CD4-positive, alpha-beta T cell treated with Interleukin-10 for 1 hour (primary cell): ENCODE data around the gene ATP1A1.
A peak's percentile ranks its signal among the peaks of the same experiment; 100 is the strongest.

ENCODE experiments used
- DNase-seq: peaks from one replicate; pipeline ENCODE4 v3.0.0-alpha.2; 2020

The ATP1A1 gene

GRCh38 chr1:116373431-116374352, 648 bp downstream of the ATP1A1 start:
- DNase-seq = peak; percentile 68

GRCh38 chr1:116374353-116375147, 1.5 kb downstream of the ATP1A1 start:
- DNase-seq = peak; percentile 43

GRCh38 chr1:116375148-116375886, 2.3 kb downstream of the ATP1A1 start:
- DNase-seq = no peak

GRCh38 chr1:116375887-116376728, 3.1 kb downstream of the ATP1A1 start:
- peak; percentile 49 for DNase-seq

- DNase-seq = no peak
Measured at GRCh38 chr1:116376729-116377086, 3.7 kb downstream of the ATP1A1 start.

- DNase-seq = peak; percentile 69
Measured at GRCh38 chr1:116377541-116378529, 4.8 kb downstream of the ATP1A1 start.

- no peak for DNase-seq
Measured at GRCh38 chr1:116379057-116379630, 6.1 kb downstream of the ATP1A1 start.

- DNase-seq = no peak
Measured at GRCh38 chr1:116379674-116380498, 6.8 kb downstream of the ATP1A1 start.

GRCh38 chr1:116380499-116381242, 7.6 kb downstream of the ATP1A1 start:
- no peak for DNase-seq

- no peak for DNase-seq
Measured at GRCh38 chr1:116382321-116382720, 9.3 kb downstream of the ATP1A1 start.

- no peak for DNase-seq
Measured at GRCh38 chr1:116382857-116383483, 9.9 kb downstream of the ATP1A1 start.

- no peak for DNase-seq
Measured at GRCh38 chr1:116386042-116386441, 13.0 kb downstream of the ATP1A1 start.

- DNase-seq = no peak
Measured at GRCh38 chr1:116387551-116387950, 14.5 kb downstream of the ATP1A1 start.

- DNase-seq = no peak
Measured at GRCh38 chr1:116388122-116388521, 15.1 kb downstream of the ATP1A1 start.

GRCh38 chr1:116389013-116389412, 16.0 kb downstream of the ATP1A1 start:
- no peak for DNase-seq

GRCh38 chr1:116389686-116390085, 16.6 kb downstream of the ATP1A1 start:
- no peak for DNase-seq

GRCh38 chr1:116390195-116390594, 17.2 kb downstream of the ATP1A1 start:
- DNase-seq = peak; percentile 71

GRCh38 chr1:116391185-116391584, 18.1 kb downstream of the ATP1A1 start:
- DNase-seq = no peak
